HEK293 (cell line): ENCODE results near the gene PPARG.

Experiments
- EGR2 ChIP-seq: fragments of 450-650 bp; formaldehyde crosslinking; IDR thresholded peaks from 2 replicates; pipeline ENCODE4 v1.5.1; 2016; ENCODE audit warnings: low read depth, missing biosample characterization, missing genetic modification characterization
- FEZF1 ChIP-seq: fragments of 450-650 bp; formaldehyde crosslinking; IDR thresholded peaks from 2 replicates; pipeline ENCODE4 v1.5.1; 2016; ENCODE audit warnings: missing biosample characterization, missing genetic modification characterization
- IKZF3 ChIP-seq: fragments of 450-650 bp; IDR thresholded peaks from 2 replicates; pipeline ENCODE4 v1.5.0; 2018; ENCODE audit warnings: missing biosample characterization, mild to moderate bottlenecking, missing genetic modification characterization, moderate library complexity
- KLF10 ChIP-seq: fragments of 450-650 bp; IDR thresholded peaks from 2 replicates; pipeline ENCODE4 v1.5.1; 2018; ENCODE audit warnings: missing biosample characterization, mild to moderate bottlenecking, missing genetic modification characterization
- MEIS1 ChIP-seq: sonication (generic); formaldehyde crosslinking; IDR thresholded peaks from 2 replicates; pipeline ENCODE4 v1.8.1; 2022; ENCODE audit warnings: missing genetic modification reagents, mild to moderate bottlenecking, borderline replicate concordance
- OVOL3 ChIP-seq: fragments of 450-650 bp; formaldehyde crosslinking; IDR thresholded peaks from 2 replicates; pipeline ENCODE4 v1.5.1; 2016; ENCODE audit warnings: missing biosample characterization, missing genetic modification characterization
- PRDM1 ChIP-seq: fragments of 450-650 bp; formaldehyde crosslinking; IDR thresholded peaks from 2 replicates; pipeline ENCODE4; 2016; ENCODE audit warnings: missing biosample characterization, missing genetic modification characterization
- REPIN1 ChIP-seq: fragments of 450-650 bp; formaldehyde crosslinking; IDR thresholded peaks from 2 replicates; pipeline ENCODE4 v1.5.1; 2017; ENCODE audit warnings: missing biosample characterization, missing genetic modification characterization, low read depth
- SALL2 ChIP-seq: fragments of 450-650 bp; formaldehyde crosslinking; IDR thresholded peaks from 2 replicates; pipeline ENCODE4 v1.5.0; 2017; ENCODE audit warnings: missing biosample characterization, mild to moderate bottlenecking, missing genetic modification characterization, borderline replicate concordance
- SCRT1 ChIP-seq: fragments of 450-650 bp; formaldehyde crosslinking; IDR thresholded peaks from 2 replicates; pipeline ENCODE4 v1.5.1; 2016; ENCODE audit warnings: missing biosample characterization, missing genetic modification characterization, borderline replicate concordance
- WT1 ChIP-seq: fragments of 450-650 bp; formaldehyde crosslinking; IDR thresholded peaks from 2 replicates; pipeline ENCODE4 v1.5.1; 2016; ENCODE audit warnings: missing biosample characterization, missing genetic modification characterization
- YY1 ChIP-seq: fragments of 450-650 bp; formaldehyde crosslinking; IDR thresholded peaks from 2 replicates; pipeline ENCODE4 v1.5.1; 2018; ENCODE audit warnings: missing biosample characterization, missing genetic modification characterization
- ZBTB48 ChIP-seq: fragments of 450-650 bp; formaldehyde crosslinking; IDR thresholded peaks from 2 replicates; pipeline ENCODE4 v1.5.1; 2016; ENCODE audit warnings: missing biosample characterization, missing genetic modification characterization
- ZNF114 ChIP-seq: fragments of 450-650 bp; formaldehyde crosslinking; IDR thresholded peaks from 2 replicates; pipeline ENCODE4 v1.5.0; 2017; ENCODE audit warnings: missing biosample characterization, missing genetic modification characterization
- ZNF157 ChIP-seq: fragments of 450-650 bp; formaldehyde crosslinking; IDR thresholded peaks from 2 replicates; pipeline ENCODE4 v1.5.1; 2016; ENCODE audit warnings: missing biosample characterization, missing genetic modification characterization
- ZNF2 ChIP-seq: fragments of 450-650 bp; formaldehyde crosslinking; IDR thresholded peaks from 2 replicates; pipeline ENCODE4 v1.5.1; 2016; ENCODE audit warnings: missing biosample characterization, missing genetic modification characterization
- ZNF202 ChIP-seq: fragments of 450-650 bp; formaldehyde crosslinking; IDR thresholded peaks from 2 replicates; pipeline ENCODE4 v1.5.1; 2016; ENCODE audit warnings: missing biosample characterization, missing genetic modification characterization, borderline replicate concordance
- ZNF221 ChIP-seq: fragments of 450-650 bp; formaldehyde crosslinking; IDR thresholded peaks from 2 replicates; pipeline ENCODE4 v1.5.1; 2017; ENCODE audit warnings: missing biosample characterization, missing genetic modification characterization, borderline replicate concordance
- ZNF223 ChIP-seq: fragments of 450-650 bp; formaldehyde crosslinking; IDR thresholded peaks from 2 replicates; pipeline ENCODE4 v1.5.1; 2016; ENCODE audit warnings: missing biosample characterization, missing genetic modification characterization
- ZNF24 ChIP-seq: fragments of 450-650 bp; formaldehyde crosslinking; IDR thresholded peaks from 2 replicates; pipeline ENCODE4 v1.5.1; 2016; ENCODE audit warnings: missing biosample characterization, missing genetic modification characterization
- ZNF394 ChIP-seq: fragments of 450-650 bp; formaldehyde crosslinking; IDR thresholded peaks from 2 replicates; pipeline ENCODE4 v1.5.1; 2016; ENCODE audit warnings: missing biosample characterization, missing genetic modification characterization, mild to moderate bottlenecking, moderate library complexity, borderline replicate concordance
- ZNF404 ChIP-seq: fragments of 450-650 bp; formaldehyde crosslinking; IDR thresholded peaks from 2 replicates; pipeline ENCODE4 v1.5.1; 2017; ENCODE audit warnings: missing biosample characterization, missing genetic modification characterization
- ZNF416 ChIP-seq: fragments of 450-650 bp; formaldehyde crosslinking; IDR thresholded peaks from 2 replicates; pipeline ENCODE4 v1.5.1; 2016; ENCODE audit warnings: missing biosample characterization, missing genetic modification characterization
- ZNF423 ChIP-seq: fragments of 450-650 bp; formaldehyde crosslinking; IDR thresholded peaks from 2 replicates; pipeline ENCODE4 v1.5.1; 2016; ENCODE audit warnings: missing biosample characterization, missing genetic modification characterization
- ZNF529 ChIP-seq: fragments of 450-650 bp; formaldehyde crosslinking; IDR thresholded peaks from 2 replicates; pipeline ENCODE4 v1.5.1; 2017; ENCODE audit warnings: missing genetic modification characterization, missing biosample characterization; ENCODE audit not compliant: insufficient replicate concordance
- ZNF549 ChIP-seq: fragments of 450-650 bp; IDR thresholded peaks from 2 replicates; pipeline ENCODE4 v1.5.1; 2018; ENCODE audit warnings: missing biosample characterization, missing genetic modification characterization, mild to moderate bottlenecking, inconsistent platforms, moderate library complexity
- ZNF558 ChIP-seq: fragments of 450-650 bp; formaldehyde crosslinking; IDR thresholded peaks from 2 replicates; pipeline ENCODE4 v1.5.1; 2016; ENCODE audit warnings: missing biosample characterization, missing genetic modification characterization
- ZNF610 ChIP-seq: fragments of 450-650 bp; formaldehyde crosslinking; IDR thresholded peaks from 2 replicates; pipeline ENCODE4 v1.5.1; 2016; ENCODE audit warnings: missing biosample characterization, missing genetic modification characterization, borderline replicate concordance
- ZNF660 ChIP-seq: fragments of 450-650 bp; IDR thresholded peaks from 2 replicates; pipeline ENCODE4 v1.5.1; 2018; ENCODE audit warnings: missing biosample characterization, mild to moderate bottlenecking, missing genetic modification characterization
- ZNF670 ChIP-seq: fragments of 450-650 bp; formaldehyde crosslinking; IDR thresholded peaks from 2 replicates; pipeline ENCODE4 v1.5.1; 2016; ENCODE audit warnings: missing biosample characterization, missing genetic modification characterization, low read depth
- ZNF677 ChIP-seq: fragments of 450-650 bp; IDR thresholded peaks from 2 replicates; pipeline ENCODE4 v1.5.0; 2018; ENCODE audit warnings: missing biosample characterization, mild to moderate bottlenecking, missing genetic modification characterization, moderate library complexity
- ZNF843 ChIP-seq: fragments of 450-650 bp; formaldehyde crosslinking; IDR thresholded peaks from 2 replicates; pipeline ENCODE4 v1.5.1; 2016; ENCODE audit warnings: missing biosample characterization, missing genetic modification characterization
- ZSCAN23 ChIP-seq: fragments of 450-650 bp; formaldehyde crosslinking; IDR thresholded peaks from 2 replicates; pipeline ENCODE4 v1.5.1; 2016; ENCODE audit warnings: missing biosample characterization, missing genetic modification characterization
- ZXDB ChIP-seq: fragments of 450-650 bp; formaldehyde crosslinking; IDR thresholded peaks from 2 replicates; pipeline ENCODE4 v1.5.1; 2016; ENCODE audit warnings: missing biosample characterization, missing genetic modification characterization
- TF ChIP-seq, protein P1 (sequence below): fragments of 450-650 bp; IDR thresholded peaks from 2 replicates; pipeline ENCODE4 v1.5.1; 2018; ENCODE audit warnings: missing biosample characterization, missing genetic modification characterization
- TF ChIP-seq, protein P2 (sequence below): fragments of 450-650 bp; formaldehyde crosslinking; IDR thresholded peaks from 2 replicates; pipeline ENCODE4 v1.5.1; 2017; ENCODE audit warnings: missing biosample characterization, missing genetic modification characterization
- TF ChIP-seq, protein P3 (sequence below): fragments of 450-650 bp; formaldehyde crosslinking; IDR thresholded peaks from 2 replicates; pipeline ENCODE4 v1.5.1; 2017; ENCODE audit warnings: missing biosample characterization, missing genetic modification characterization
- TF ChIP-seq, protein P4 (sequence below): fragments of 450-650 bp; formaldehyde crosslinking; IDR thresholded peaks from 2 replicates; pipeline ENCODE4 v1.5.1; 2016; ENCODE audit warnings: missing biosample characterization, missing genetic modification characterization

PPARG gene

DNA sequence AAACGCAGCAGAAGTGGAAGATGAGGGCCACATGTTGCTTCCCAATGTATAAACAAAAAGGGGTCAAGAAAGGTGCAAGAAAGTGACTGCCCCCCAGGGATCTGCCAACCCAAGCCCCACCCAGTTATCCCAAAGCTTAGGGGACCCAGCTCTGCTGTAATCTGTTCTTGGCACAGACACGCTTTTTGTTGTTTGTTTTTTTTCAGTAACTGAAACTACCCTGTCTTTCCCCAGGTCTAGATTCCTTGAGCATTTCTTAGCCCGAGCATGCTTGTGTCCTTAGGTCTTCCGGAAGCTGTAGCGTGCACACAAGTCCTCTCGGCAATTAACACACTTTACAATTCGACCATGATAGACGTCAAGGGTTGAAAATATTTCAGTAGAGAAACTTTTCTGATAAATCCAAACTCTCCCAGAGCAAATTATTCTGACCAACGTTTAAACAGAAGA is 8.5 kb upstream of the PPARG start (continued):
- TF ChIP-seq, protein P1, sequence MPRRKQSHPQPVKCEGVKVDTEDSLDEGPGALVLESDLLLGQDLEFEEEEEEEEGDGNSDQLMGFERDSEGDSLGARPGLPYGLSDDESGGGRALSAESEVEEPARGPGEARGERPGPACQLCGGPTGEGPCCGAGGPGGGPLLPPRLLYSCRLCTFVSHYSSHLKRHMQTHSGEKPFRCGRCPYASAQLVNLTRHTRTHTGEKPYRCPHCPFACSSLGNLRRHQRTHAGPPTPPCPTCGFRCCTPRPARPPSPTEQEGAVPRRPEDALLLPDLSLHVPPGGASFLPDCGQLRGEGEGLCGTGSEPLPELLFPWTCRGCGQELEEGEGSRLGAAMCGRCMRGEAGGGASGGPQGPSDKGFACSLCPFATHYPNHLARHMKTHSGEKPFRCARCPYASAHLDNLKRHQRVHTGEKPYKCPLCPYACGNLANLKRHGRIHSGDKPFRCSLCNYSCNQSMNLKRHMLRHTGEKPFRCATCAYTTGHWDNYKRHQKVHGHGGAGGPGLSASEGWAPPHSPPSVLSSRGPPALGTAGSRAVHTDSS = no peak
- TF ChIP-seq ZNF549 (tag by site-specific recombination) = no peak
- TF ChIP-seq ZNF677 (tag by site-specific recombination) = no peak
- TF ChIP-seq WT1 (tag by site-specific recombination) = no peak
- TF ChIP-seq ZNF529 (tag by site-specific recombination) = no peak
- TF ChIP-seq ZNF221 (tag by site-specific recombination) = no peak
- no peak for TF ChIP-seq ZNF610 (tag by site-specific recombination)
- peak; percentile 72 for TF ChIP-seq FEZF1
- TF ChIP-seq ZBTB48 (tag by site-specific recombination) = peak; percentile 81
- TF ChIP-seq, protein P2, sequence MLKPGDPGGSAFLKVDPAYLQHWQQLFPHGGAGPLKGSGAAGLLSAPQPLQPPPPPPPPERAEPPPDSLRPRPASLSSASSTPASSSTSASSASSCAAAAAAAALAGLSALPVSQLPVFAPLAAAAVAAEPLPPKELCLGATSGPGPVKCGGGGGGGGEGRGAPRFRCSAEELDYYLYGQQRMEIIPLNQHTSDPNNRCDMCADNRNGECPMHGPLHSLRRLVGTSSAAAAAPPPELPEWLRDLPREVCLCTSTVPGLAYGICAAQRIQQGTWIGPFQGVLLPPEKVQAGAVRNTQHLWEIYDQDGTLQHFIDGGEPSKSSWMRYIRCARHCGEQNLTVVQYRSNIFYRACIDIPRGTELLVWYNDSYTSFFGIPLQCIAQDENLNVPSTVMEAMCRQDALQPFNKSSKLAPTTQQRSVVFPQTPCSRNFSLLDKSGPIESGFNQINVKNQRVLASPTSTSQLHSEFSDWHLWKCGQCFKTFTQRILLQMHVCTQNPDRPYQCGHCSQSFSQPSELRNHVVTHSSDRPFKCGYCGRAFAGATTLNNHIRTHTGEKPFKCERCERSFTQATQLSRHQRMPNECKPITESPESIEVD = peak; percentile 83
- no peak for TF ChIP-seq IKZF3 (tag by site-specific recombination)
- no peak for TF ChIP-seq ZNF2
- 0 out of 2 replicates have a peak, but pooled peaks have one; percentile 18 for TF ChIP-seq ZNF423
- TF ChIP-seq ZNF24 (tag by site-specific recombination) = no peak
- no peak for TF ChIP-seq OVOL3 (tag by site-specific recombination)
- no peak for TF ChIP-seq PRDM1 (tag by site-specific recombination)
- no peak for TF ChIP-seq ZNF404 (tag by site-specific recombination)
- TF ChIP-seq MEIS1 (CRISPR knock-in tag) = no peak
- TF ChIP-seq ZNF223 (tag by site-specific recombination) = no peak
- TF ChIP-seq SCRT1 = peak; percentile 50; the same call in 1 of the 2 replicates
- no peak for TF ChIP-seq ZNF394 (tag by site-specific recombination)
- TF ChIP-seq ZNF843 (tag by site-specific recombination) = no peak
- TF ChIP-seq, protein P3, sequence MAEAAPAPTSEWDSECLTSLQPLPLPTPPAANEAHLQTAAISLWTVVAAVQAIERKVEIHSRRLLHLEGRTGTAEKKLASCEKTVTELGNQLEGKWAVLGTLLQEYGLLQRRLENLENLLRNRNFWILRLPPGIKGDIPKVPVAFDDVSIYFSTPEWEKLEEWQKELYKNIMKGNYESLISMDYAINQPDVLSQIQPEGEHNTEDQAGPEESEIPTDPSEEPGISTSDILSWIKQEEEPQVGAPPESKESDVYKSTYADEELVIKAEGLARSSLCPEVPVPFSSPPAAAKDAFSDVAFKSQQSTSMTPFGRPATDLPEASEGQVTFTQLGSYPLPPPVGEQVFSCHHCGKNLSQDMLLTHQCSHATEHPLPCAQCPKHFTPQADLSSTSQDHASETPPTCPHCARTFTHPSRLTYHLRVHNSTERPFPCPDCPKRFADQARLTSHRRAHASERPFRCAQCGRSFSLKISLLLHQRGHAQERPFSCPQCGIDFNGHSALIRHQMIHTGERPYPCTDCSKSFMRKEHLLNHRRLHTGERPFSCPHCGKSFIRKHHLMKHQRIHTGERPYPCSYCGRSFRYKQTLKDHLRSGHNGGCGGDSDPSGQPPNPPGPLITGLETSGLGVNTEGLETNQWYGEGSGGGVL (tag by site-specific recombination) = 0 out of 2 replicates have a peak, but pooled peaks have one; percentile 26
- TF ChIP-seq KLF10 (tag by site-specific recombination) = no peak
- 0 out of 2 replicates have a peak, but pooled peaks have one; percentile 36 for TF ChIP-seq ZXDB (tag by site-specific recombination)
- TF ChIP-seq ZNF660 (tag by site-specific recombination) = no peak
- TF ChIP-seq ZSCAN23 (tag by site-specific recombination) = no peak
- no peak for TF ChIP-seq EGR2 (tag by site-specific recombination)
- no peak for TF ChIP-seq ZNF670 (tag by site-specific recombination)
- no peak for TF ChIP-seq ZNF202 (tag by site-specific recombination)
- TF ChIP-seq YY1 = no peak
- no peak for TF ChIP-seq ZNF558 (tag by site-specific recombination)
- no peak for TF ChIP-seq REPIN1 (tag by site-specific recombination)
- TF ChIP-seq ZNF416 (tag by site-specific recombination) = no peak
- TF ChIP-seq SALL2 (tag by site-specific recombination) = no peak
- TF ChIP-seq, protein P4, sequence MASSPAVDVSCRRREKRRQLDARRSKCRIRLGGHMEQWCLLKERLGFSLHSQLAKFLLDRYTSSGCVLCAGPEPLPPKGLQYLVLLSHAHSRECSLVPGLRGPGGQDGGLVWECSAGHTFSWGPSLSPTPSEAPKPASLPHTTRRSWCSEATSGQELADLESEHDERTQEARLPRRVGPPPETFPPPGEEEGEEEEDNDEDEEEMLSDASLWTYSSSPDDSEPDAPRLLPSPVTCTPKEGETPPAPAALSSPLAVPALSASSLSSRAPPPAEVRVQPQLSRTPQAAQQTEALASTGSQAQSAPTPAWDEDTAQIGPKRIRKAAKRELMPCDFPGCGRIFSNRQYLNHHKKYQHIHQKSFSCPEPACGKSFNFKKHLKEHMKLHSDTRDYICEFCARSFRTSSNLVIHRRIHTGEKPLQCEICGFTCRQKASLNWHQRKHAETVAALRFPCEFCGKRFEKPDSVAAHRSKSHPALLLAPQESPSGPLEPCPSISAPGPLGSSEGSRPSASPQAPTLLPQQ (tag by site-specific recombination) = 0 out of 2 replicates have a peak, but pooled peaks have one; percentile 23
- TF ChIP-seq ZNF157 (tag by site-specific recombination) = no peak
- TF ChIP-seq ZNF114 (tag by site-specific recombination) = no peak
